SK-MEL-5 (cell line): ENCODE data around the gene SPINK8. TPM values are rescaled to one million over a fixed set of nuclear protein-coding genes. Genes with fewer than 3 reads are reported as not detected.
"Not testable (repeated sequence)": the region's sequence is repeated elsewhere in the genome, so short reads cannot be mapped to it uniquely, and the experiment has no call there.

ENCODE experiments used
- DNase-seq: peaks from one replicate; pipeline ENCODE4 v3.0.0-alpha.2; 2016; ENCODE audit warnings: low read depth, low spot score
- in situ Hi-C: cut with HindIII; loops from 2 replicates; pipeline ENCODE4 v1.10.0; 2016; ENCODE audit warnings: low sequenced_read_pairs, high pct_unique_total_duplicates, low pct_unique_long_range_greater_than_20kb
- total RNA-seq: library from RNA; depleted of rRNA; stranded (reverse); fragments of >200 nt; shearing (Covaris generic); gene quantifications from 2 replicates; pipeline ENCODE4 v1.2.3, GENCODE V29; 2014

SPINK8 gene
- total RNA-seq, 1 experiment from 2014 or later = not detected

GRCh38 chr3:48337536-48337935 is 4.1 kb upstream of the SPINK8 start:
- DNase-seq, in situ Hi-C loops: not testable (repeated sequence)

GRCh38 chr3:48335286-48335685 is 1.8 kb upstream of the SPINK8 start:
- in situ Hi-C loops = not testable (repeated sequence)

GRCh38 chr3:48334605-48335004 is 1.1 kb upstream of the SPINK8 start:
- no peak for DNase-seq
- in situ Hi-C loops = no loop called here

More at GRCh38 chr3:48335286-48335685, 1.8 kb upstream of the SPINK8 start:
- not testable (repeated sequence) for DNase-seq

- in situ Hi-C loops, DNase-seq: not testable (repeated sequence)
These were observed 1.6 kb downstream of the SPINK8 start for GRCh38 chr3:48331706-48332435.

DNA sequence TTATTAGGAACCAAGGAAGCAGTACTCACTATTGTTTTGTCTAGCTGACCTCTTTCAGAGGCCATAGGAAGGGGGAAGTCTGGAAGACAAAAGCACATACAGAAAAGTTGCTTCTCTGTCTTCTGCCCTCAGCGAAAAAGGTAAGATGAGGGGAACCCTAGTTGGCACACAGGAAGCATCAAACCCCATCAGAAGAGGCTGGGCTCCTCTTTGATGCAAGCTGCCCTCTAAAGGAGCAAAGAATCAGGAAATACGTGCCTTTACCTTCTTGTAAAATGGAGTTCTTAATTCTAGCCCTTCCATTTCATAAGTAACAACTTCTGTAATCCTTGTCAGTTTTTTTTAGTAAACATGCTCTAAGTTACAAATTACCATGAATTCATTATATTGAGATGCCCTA is 12.5 kb downstream of the SPINK8 start:
- in situ Hi-C loops = no loop called here

DNA sequence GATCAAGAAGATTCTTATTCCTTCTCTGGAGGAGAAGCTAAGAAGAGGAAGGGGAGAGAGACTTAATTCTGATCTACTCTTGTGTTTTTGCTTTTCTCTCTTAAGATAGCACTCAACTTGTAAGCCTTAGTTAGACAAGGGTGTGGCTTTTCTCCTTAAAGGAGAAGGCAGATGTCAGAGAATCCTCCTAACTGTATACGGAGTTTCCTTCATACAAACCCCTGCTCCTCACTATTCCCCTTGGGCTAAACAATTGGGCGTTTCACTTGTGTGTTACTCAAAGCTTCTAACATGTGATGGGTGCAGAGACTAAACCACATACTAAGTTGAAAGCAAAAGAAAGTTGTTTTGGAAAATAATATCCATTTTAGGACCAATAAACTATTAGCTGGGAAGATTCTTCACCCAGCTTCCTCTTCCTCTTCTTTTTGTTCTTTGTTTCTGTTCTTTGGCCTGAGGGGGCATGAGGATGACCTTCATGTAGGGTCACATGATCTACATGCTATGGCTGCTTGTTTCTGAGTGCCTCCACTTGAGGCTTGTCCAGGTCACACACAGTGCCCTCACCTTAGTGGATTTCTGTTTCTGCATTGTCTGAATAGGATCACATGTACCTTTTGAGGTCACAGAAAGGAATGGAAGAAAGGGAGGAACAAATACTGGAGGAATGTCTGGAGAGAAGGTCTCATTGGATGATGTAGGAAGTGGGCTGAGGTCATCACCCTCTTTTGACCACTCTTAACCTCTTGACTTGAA is 14.6 kb downstream of the SPINK8 start:
- in situ Hi-C loops = no loop called here
- peak; percentile 63 for DNase-seq

More for the DNA sequence above, 12.5 kb downstream of the SPINK8 start:
- DNase-seq = no peak

DNA sequence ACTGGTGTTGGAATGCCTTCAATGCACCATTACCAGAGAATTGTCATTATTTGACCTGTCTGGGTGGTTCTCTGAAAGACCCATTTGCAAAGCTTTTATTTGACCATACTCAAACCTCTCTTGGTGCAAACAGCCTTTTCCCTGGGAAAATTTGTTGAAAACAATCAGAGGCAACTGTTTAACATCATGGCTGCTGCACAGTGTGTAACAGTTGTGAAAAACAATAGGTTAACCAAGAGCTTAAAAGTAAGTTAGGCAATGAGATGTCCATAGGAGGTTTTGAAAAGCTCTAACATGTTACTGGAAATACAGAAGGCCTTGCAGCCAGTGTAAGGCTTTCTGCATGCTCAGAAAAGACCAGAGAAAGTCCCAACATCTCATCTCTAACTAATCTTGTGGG is 18.9 kb downstream of the SPINK8 start:
- DNase-seq = no peak
- in situ Hi-C loops = no loop called here

DNA sequence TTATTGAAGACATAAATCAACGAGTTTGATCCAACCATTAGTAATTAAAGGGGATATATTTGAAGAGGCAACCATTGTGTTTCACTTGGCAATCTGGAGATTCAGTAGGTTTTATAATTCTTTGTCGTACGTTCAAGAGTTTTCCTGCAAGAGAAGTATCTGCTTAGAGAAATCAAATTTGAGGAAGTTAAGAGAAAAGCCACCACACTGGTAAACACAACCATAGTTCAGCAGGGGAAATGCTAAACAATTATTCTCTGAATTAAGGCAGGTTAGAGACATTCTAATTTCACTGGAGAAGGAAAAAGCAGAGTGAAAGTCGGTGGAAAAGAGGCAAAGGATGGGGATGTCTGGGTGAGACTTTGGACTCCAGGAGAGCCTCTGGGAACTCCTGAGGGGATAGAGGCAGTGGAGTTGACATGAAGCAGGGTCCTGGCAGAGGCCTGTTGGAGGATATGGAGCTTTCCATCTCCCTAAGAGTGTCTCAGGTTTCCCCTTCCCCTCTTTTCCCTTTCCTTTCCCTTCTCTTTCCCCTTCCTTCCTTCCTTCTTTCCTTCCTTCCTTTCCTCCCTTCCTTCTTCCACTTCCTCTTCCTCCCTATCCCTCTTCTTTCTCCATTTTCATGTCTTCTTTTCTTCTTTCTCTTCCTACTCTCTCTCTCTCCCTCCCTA is 26.5 kb downstream of the SPINK8 start:
- in situ Hi-C loops = no loop called here
- no peak for DNase-seq

GRCh38 chr3:48306290-48306689 is 27.2 kb downstream of the SPINK8 start:
- in situ Hi-C loops = no loop called here
- no peak for DNase-seq

DNA sequence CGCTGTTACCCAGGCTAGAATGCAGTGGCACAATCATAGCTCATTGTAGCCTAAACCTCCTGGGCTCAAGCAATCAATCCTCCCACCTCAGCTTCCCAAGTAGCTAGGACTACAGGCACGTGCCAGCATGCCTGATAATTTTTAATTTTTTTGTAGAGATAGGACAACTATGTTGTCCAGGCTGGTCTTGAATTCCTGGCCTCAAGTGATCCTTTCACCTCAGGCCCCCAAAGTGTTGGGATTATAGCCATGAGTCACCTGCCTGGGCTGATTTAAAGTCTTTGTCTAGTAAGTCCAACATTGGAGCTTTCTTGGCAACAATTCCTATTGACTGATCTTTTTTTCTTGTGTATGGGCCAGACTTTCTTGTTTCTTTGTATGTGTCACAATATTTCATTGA is 28.1 kb downstream of the SPINK8 start:
- no peak for DNase-seq

DNA sequence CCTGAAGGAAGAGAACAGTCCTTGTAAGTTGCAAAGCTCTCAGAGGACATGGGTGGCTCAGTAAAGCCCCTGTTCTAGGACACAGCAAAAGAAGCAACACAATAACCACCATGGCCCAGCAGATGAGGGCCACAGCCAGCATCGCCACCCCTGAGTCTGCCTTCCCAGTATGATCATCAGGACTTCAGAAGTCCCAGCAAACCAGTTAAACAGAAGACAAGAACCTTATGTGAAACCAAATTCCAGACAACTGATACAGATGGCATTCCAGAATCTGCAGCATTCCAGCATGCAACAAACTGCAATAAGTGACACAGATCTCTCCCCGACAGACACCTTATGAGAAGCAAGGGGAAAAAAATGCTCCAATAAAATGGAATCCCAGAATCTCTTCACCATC is 30.4 kb downstream of the SPINK8 start:
- DNase-seq = no peak
- in situ Hi-C loops = no loop called here

More for the DNA sequence above, 28.1 kb downstream of the SPINK8 start:
- in situ Hi-C loops = no loop called here

DNA sequence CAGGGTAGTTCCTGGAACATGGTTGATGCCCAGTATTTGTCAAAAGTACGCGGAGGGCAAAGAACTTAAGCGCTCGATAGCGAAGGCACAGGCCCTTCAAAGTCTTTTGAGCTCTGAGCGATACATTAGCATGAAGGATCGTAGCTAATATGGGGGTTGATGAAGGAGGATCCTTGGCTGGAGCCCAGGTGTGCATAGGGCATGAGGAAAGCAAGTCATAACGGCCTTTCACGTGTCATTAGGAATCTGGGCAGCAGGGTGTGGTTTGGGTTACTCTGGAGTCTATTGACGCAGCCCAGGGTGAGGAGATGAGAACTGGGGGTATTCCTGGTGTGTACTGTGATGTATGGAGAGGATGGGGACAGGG is 31.7 kb downstream of the SPINK8 start:
- peak; percentile 40 for DNase-seq
- in situ Hi-C loops = no loop called here

DNA sequence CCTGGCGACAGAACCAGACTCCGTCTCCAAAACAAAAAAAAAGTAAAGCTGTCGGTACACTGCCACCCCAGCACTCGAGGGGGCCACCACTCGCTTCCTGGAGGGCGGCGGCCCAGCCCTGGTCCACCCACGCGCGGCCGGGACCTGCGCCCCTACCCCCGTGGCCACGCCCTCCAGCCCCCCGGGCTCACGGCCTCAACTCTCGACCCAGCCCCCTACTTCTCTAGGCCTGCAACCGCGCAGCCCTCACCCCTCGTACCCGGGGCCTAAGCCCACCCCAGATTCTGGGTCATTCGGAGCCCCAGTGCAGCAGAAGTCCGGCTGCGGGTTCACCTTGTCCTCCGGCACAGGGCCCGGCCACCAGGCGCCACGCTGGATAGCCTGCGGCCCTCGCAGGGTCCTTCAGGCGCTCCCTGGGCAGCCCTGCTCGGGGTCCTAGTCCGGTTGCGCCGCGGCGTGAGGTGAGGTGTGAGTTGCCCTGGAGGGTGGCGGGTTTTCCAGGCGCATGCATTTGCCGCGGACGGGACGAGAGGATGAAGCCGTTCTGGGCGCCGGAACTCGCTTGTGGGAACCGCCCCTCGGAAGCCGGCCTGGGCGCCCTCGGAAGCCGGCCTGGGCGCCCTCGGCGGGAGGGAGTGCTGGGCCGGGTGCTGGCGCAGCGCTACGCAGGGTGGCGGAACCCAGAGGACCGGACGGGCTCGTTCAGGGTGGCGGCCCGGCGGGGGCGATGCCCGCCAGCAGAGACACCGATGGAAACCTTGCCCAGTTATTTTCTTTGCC is 32.3 kb downstream of the SPINK8 start, which contains the start of gene NME6:
Gene NME6, minus strand, starts transcription at position 348 of the 780 bp plus-strand sequence.
- in situ Hi-C loops = no loop called here
- peak; percentile 88 for DNase-seq

GRCh38 chr3:48299746-48300712 is 33.4 kb downstream of the SPINK8 start:
- no peak for DNase-seq
- in situ Hi-C loops = no loop called here

GRCh38 chr3:48297111-48297810 is 36.2 kb downstream of the SPINK8 start:
- no peak for DNase-seq
- in situ Hi-C loops = no loop called here

GRCh38 chr3:48296699-48297098 is 36.8 kb downstream of the SPINK8 start:
- in situ Hi-C loops = no loop called here
- no peak for DNase-seq
